AG04449 (cell line): Measurements from ENCODE around the gene NTPCR.
"Not testable (repeated sequence)": the region's sequence is repeated elsewhere in the genome, so short reads cannot be mapped to it uniquely, and the experiment has no call there.

Source experiments
- CTCF ChIA-PET: fragments of 350-600 bp; formaldehyde crosslinking; extraction: SDS; loops from one replicate; lab custom pipeline; 2021; ENCODE audit warnings: antibody characterized with exemption; lab: Yijun Ruan, JAX
- POLR2A ChIA-PET: fragments of 400-600, 350-600 bp; formaldehyde crosslinking; extraction: SDS; loops from one replicate; lab custom pipeline; 2020; ENCODE audit warnings: antibody characterized with exemption, inconsistent platforms; lab: Yijun Ruan, JAX
- DNase-seq: peaks from one replicate; pipeline ENCODE4 v3.0.0-alpha.2; 2010; ENCODE audit warnings: low read depth, low spot score
- H3K4me3 ChIP-seq: 2 replicates; pipeline ENCODE4 v1.5.1; 2011; ENCODE audit warnings: low read depth, mild to moderate bottlenecking, control low read depth, low read length
- CTCF ChIP-seq: IDR thresholded peaks from one replicate; pipeline ENCODE4 v1.5.1; 2011; ENCODE audit warnings: mild to moderate bottlenecking, moderate library complexity, low read length, control low read depth, inconsistent platforms; ENCODE audit not compliant: insufficient read depth; ENCODE audit errors: missing control alignments

The NTPCR gene

GRCh38 chr1:232905331-232906034, 44.9 kb upstream of the NTPCR start:
- ChIA-PET POLR2A (no interaction called here), CTCF (no interaction called here)
- DNase-seq: no peak
- no peak for TF ChIP-seq CTCF
- H3K4me3 ChIP-seq: no peak overlapping the region

DNA sequence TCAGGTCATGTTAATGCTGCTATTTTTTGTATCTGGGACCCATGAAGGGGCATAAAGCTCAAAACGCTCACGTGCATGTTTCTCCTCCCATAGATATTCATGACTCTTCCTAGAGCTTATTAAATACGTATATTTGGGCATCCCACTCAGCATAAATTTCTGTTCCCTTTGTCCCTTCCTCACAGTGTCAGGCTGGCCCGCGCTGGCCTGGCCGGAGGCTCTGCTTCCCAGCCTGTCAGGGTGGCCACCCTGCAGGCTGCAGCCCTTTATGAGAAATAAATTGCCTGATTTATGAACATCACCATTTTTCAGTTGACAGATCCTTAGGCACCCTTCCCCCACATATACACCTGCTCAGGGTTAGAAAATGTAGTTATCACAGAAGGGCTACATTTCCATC, 44.0 kb upstream of the NTPCR start:
- no peak overlapping the region for H3K4me3 ChIP-seq
- ChIA-PET CTCF (no interaction called here), POLR2A (no interaction called here)
- no peak for DNase-seq
- TF ChIP-seq CTCF: no peak

DNA sequence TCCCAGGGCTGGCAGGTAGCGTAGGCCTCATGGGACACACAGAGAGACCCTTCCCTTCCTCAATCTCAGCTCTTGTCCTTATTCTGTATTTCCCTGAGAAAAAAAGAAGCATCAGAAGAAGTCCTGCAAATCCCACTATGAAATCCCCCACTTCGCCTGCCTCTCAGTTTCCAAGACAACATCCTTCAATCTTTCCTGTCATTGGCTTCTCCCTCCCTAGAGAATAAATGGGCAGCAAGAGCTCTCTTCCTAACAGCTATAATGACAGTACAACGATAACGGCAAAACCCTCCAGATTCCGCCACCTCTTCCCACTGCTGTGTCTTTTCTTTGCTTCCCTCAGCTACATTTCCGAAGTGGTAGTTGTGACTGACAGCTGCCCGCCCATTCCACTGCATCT, 41.6 kb upstream of the NTPCR start:
- ChIA-PET POLR2A (no interaction called here), CTCF (no interaction called here)
- DNase-seq: no peak
- no peak for TF ChIP-seq CTCF
- H3K4me3 ChIP-seq: no peak overlapping the region

GRCh38 chr1:232909752-232910151, 40.7 kb upstream of the NTPCR start:
- no peak for TF ChIP-seq CTCF

DNA sequence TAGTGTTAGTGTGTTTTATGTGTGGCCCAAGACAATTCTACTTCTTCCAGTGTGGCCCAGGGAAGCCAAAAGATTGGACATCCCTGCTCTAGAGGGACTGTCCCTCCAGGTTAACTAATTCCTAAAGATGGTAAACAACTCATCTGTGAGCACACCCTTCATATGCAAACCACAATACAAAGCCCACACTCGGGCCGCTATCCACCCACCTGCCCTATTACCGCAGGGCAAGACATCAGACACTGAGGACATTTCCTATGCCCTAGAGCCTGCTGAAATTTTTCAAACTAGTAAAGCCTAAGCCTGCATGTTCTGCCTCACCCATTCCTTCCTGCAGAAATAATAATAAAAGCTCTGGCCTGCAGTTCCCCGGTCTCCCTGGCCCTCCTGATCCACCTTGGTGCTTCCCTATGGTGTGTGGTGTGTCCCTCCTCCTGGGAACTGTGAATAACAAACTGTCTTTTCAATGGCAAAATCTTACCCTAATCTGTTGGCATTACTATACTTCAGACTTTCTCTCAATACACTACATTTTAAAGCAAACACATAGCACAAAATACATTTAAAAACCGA, 39.3 kb upstream of the NTPCR start:
- ChIA-PET POLR2A (no interaction called here), CTCF (no interaction called here)
- no peak for DNase-seq
- no peak for TF ChIP-seq CTCF
- H3K4me3 ChIP-seq: no peak overlapping the region

More at GRCh38 chr1:232909752-232910151, 40.7 kb upstream of the NTPCR start:
- ChIA-PET CTCF (no interaction called here), POLR2A (no interaction called here)
- no peak for DNase-seq
- no peak overlapping the region for H3K4me3 ChIP-seq

- TF ChIP-seq CTCF: no peak
- H3K4me3 ChIP-seq: no peak overlapping the region
- CTCF ChIA-PET: interaction anchor here (1.0 to 1.2 kb wide), 2 partner anchors 12 to 35 kb away, joined by 3 to 4 read pairs; no protein-coding TSS in a partner anchor
- POLR2A ChIA-PET: no interaction called here
- no peak for DNase-seq
Observed at GRCh38 chr1:232912845-232913580, 37.4 kb upstream of the NTPCR start.

- POLR2A ChIA-PET, CTCF ChIA-PET, H3K4me3 ChIP-seq, DNase-seq: not testable (repeated sequence)
Observed at GRCh38 chr1:232914271-232914670, 36.1 kb upstream of the NTPCR start.
